ENCODE results near the gene GPR12. TPM values are rescaled to one million over a fixed set of nuclear protein-coding genes. Genes with fewer than 3 reads are reported as not detected.

Gene GPR12
- total and polyA plus RNA-seq, 2 experiments from 2014 or later, result 0.13 TPM; not detected in 1

DNA sequence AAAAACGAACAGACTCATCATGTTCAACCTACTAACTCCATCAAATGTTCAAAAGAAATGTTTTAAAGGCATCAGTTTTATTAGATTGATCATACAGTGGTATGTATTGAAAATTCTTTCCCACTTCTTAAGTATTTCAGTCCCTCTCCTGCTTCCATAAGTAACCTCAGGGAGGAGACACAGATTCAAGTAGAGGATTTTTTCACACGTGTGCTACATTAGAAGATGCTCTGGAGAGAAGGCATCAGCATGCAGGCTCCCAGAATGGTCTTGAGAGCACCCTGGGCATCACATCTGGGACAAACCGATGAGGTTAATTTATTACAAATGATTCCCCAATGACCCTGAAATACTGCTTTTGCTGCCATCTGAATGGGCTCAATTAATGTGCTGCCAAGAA, 3.6 kb downstream of the GPR12 start:
- 0 out of 2 replicates have a peak, but pooled peaks cover 3% of the 10 kb centered on the region for H3K4me1 ChIP-seq (ENCODE audit: insufficient read depth)
- H3K27ac ChIP-seq (ENCODE audit: low read depth), result no peak overlapping the region
- H3K79me2 ChIP-seq (replicated peaks; ENCODE audit: insufficient read depth), result no peaks in the 10 kb centered on the region
- H3K9me3 Mint-ChIP-seq, result no peaks in the 10 kb centered on the region
- H3K27ac Mint-ChIP-seq, result no peak overlapping the region
- H3K4me1 Mint-ChIP-seq, result peaks cover 10% of the 10 kb centered on the region; the same call in 2 of the 3 replicates
- ATAC-seq (no peak), DNase-seq (ENCODE audit: low spot score) (no peak)
- H3K4me3 Mint-ChIP-seq, result no peak overlapping the region
- no peak overlapping the region for H3K4me2 ChIP-seq
- H3K36me3 ChIP-seq (ENCODE audit: insufficient read depth), result no peaks in the 10 kb centered on the region
- H3K36me3 Mint-ChIP-seq (ENCODE audit: low read depth), result no peaks in the 10 kb centered on the region
- H3K4me3 ChIP-seq, result no peak overlapping the region
- H3K27me3 ChIP-seq (ENCODE audit: insufficient read depth), result peaks cover 41% of the 10 kb centered on the region
- H3K27me3 Mint-ChIP-seq (ENCODE audit: insufficient read depth, low read depth, poor library complexity), result peaks cover 37% of the 10 kb centered on the region
- no peak overlapping the region for H2AFZ ChIP-seq
- H3K9me2 ChIP-seq (ENCODE audit: insufficient read depth), result no peaks in the 10 kb centered on the region
- no peaks in the 10 kb centered on the region for H4K20me1 ChIP-seq (replicated peaks; ENCODE audit: insufficient read depth)
- TF ChIP-seq ETS1 (IDR thresholded peaks at IDR 0.05) (no peak), ZNF462 (CRISPR knock-in tag; IDR thresholded peaks at IDR 0.05) (no peak), NANOG (IDR thresholded peaks at IDR 0.05; ENCODE audit: borderline replicate concordance) (no peak), POLR2AphosphoS5 (IDR thresholded peaks at IDR 0.05; ENCODE audit: low read depth) (no peak), ZNF331 (CRISPR knock-in tag; IDR thresholded peaks at IDR 0.05; ENCODE audit: low read depth) (no peak), REST (IDR thresholded peaks at IDR 0.05; ENCODE audit: unreplicated experiment) (no peak), EZH2phosphoT487 (IDR thresholded peaks at IDR 0.05; ENCODE audit: unreplicated experiment) (no peak), EZH2 (IDR thresholded peaks at IDR 0.05; ENCODE audit: low read depth, unreplicated experiment) (no peak), STAT1 (IDR thresholded peaks at IDR 0.05; ENCODE audit: unreplicated experiment) (no peak), CREB1 (CRISPR knock-in tag; IDR thresholded peaks at IDR 0.05; ENCODE audit: low read depth) (no peak), JUNB (IDR thresholded peaks at IDR 0.05; ENCODE audit: unreplicated experiment) (no peak), ZNF114 (CRISPR knock-in tag; IDR thresholded peaks at IDR 0.05) (no peak)
- TF ChIP-seq, protein P1, sequence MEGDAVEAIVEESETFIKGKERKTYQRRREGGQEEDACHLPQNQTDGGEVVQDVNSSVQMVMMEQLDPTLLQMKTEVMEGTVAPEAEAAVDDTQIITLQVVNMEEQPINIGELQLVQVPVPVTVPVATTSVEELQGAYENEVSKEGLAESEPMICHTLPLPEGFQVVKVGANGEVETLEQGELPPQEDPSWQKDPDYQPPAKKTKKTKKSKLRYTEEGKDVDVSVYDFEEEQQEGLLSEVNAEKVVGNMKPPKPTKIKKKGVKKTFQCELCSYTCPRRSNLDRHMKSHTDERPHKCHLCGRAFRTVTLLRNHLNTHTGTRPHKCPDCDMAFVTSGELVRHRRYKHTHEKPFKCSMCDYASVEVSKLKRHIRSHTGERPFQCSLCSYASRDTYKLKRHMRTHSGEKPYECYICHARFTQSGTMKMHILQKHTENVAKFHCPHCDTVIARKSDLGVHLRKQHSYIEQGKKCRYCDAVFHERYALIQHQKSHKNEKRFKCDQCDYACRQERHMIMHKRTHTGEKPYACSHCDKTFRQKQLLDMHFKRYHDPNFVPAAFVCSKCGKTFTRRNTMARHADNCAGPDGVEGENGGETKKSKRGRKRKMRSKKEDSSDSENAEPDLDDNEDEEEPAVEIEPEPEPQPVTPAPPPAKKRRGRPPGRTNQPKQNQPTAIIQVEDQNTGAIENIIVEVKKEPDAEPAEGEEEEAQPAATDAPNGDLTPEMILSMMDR (conservative IDR thresholded peaks at IDR 0.05; ENCODE audit: low read depth in 2 of 2), result no peak
- H3F3A ChIP-seq (replicated peaks; ENCODE audit: low read depth), result no peaks in the 10 kb centered on the region

Measured in GM23338 (cell line).